SU-DHL-6 (cell line): ENCODE data around the gene TLCD5.

Experiments
- EZH2phosphoT487 ChIP-seq: fragments of 200-600 bp; sonication (generic), shearing (Covaris generic); conservative IDR thresholded peaks from 2 replicates; pipeline ENCODE4 v1.6.1; 2018; ENCODE audit warnings: mild to moderate bottlenecking, antibody characterized with exemption, low read length, moderate library complexity, mixed read lengths
- TF ChIP-seq, protein P1 (sequence below): fragments of 200-600 bp; sonication (generic); IDR thresholded peaks from one replicate; pipeline ENCODE4 v1.5.1; 2017; ENCODE audit warnings: antibody characterized with exemption, mild to moderate bottlenecking, low read length, moderate library complexity; ENCODE audit not compliant: insufficient read depth, poor library complexity, severe bottlenecking

DNA sequence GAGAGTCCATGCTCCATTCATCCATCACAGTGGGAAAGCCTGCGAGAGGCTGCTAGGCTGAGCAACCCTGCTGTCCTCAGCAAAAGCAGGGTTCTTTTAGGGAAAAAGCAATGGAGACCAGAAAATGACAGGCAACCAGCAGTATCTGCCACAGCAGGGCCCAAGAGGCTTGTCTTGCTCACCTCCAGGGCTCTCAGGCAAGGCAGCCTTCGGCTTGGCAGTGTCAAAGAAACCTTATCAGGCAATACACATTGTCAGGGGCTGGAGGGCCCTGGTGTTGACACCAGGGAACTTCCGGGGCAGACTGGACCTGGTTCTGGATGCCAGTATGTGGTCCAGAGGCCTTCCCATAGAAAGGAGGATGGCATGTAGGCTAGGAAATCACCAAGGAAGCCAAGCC, 10.2 kb upstream of the TLCD5 start:
- TF ChIP-seq, protein P1, sequence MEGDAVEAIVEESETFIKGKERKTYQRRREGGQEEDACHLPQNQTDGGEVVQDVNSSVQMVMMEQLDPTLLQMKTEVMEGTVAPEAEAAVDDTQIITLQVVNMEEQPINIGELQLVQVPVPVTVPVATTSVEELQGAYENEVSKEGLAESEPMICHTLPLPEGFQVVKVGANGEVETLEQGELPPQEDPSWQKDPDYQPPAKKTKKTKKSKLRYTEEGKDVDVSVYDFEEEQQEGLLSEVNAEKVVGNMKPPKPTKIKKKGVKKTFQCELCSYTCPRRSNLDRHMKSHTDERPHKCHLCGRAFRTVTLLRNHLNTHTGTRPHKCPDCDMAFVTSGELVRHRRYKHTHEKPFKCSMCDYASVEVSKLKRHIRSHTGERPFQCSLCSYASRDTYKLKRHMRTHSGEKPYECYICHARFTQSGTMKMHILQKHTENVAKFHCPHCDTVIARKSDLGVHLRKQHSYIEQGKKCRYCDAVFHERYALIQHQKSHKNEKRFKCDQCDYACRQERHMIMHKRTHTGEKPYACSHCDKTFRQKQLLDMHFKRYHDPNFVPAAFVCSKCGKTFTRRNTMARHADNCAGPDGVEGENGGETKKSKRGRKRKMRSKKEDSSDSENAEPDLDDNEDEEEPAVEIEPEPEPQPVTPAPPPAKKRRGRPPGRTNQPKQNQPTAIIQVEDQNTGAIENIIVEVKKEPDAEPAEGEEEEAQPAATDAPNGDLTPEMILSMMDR, result no peak
- no peak for TF ChIP-seq EZH2phosphoT487
